HCT116 (cell line): ENCODE measurements around the gene CYB5RL. TPM values are rescaled to one million over a fixed set of nuclear protein-coding genes. Genes with fewer than 3 reads are reported as not detected.
"Not testable (repeated sequence)": the region's sequence is repeated elsewhere in the genome, so short reads cannot be mapped to it uniquely, and the experiment has no call there.

Experiments used
- ATAC-seq: fragments of 200-7000 bp; cut with Tn5 transposase; 2 replicates; pipeline ENCODE4 v1.9.1; 2020; ENCODE audit warnings: mild to moderate bottlenecking, moderate library complexity
- BruUV-seq: library from RNA; stranded (reverse); fragments of 400-500 nt; replicated peaks from 2 replicates; lab custom pipeline; 2021; lab: Mats Ljungman, UMichigan
- CTCF ChIA-PET: fragments of 300-600 bp; sonication (Branson Sonifier 250); formaldehyde crosslinking; loops from one replicate; lab custom pipeline; 2021; ENCODE audit warnings: antibody characterized with exemption; lab: Charles Lee
- POLR2A ChIA-PET: fragments of 300-600, 350-600 bp; sonication (Branson Sonifier 250); formaldehyde crosslinking; loops from one replicate; lab custom pipeline; 2021; ENCODE audit warnings: antibody characterized with exemption; lab: Charles Lee
- RAD21 ChIA-PET, 2 experiments: fragments of 300-600 bp; sonication (Branson Sonifier 250); formaldehyde crosslinking; loops; one replicate each; lab custom pipeline; 2023; ENCODE audit warnings: low total read pairs in 2 of 2; ENCODE audit not compliant: uncharacterized antibody in 2 of 2, unreplicated experiment in 2 of 2, low non-redundant PET in 1 of 2; lab: Charles Lee
- DNase-seq: peaks from one replicate; pipeline ENCODE4 v3.0.0-alpha.2; 2010; ENCODE audit warnings: low read depth, low spot score
- H2AFZ ChIP-seq: fragments of 200-600 bp; shearing (Covaris generic), sonication (generic); 2 replicates; pipeline ENCODE4 v1.6.1; 2017; ENCODE audit warnings: low read depth, mixed run types, mixed read lengths, antibody characterized with exemption, low read length; ENCODE audit not compliant: poor library complexity, severe bottlenecking
- H3K27ac ChIP-seq: 2 replicates; pipeline ENCODE4 v1.5.1; 2012; ENCODE audit warnings: low read depth, low read length
- H3K27me3 ChIP-seq: fragments of 200-600 bp; sonication (generic); 2 replicates; pipeline ENCODE4 v1.6.1; 2016; ENCODE audit warnings: mixed run types, low read length, mixed read lengths; ENCODE audit not compliant: insufficient read depth
- H3K36me3 ChIP-seq, 2 experiments: fragments of 200-500 bp in 1 of 2; fragments of 200-600 bp in 1 of 2; sonication (Bioruptor generic) in 1 of 2; sonication (generic) in 1 of 2; 2 replicates each; pipeline versions ENCODE4 v1.5.1 to v1.6.1; 2014 to 2016; ENCODE audit warnings: low read length in 2 of 2, inconsistent platforms in 1 of 2, mixed read lengths in 1 of 2, mixed run types in 1 of 2; ENCODE audit not compliant: insufficient read depth in 2 of 2, control insufficient read depth in 1 of 2
- H3K4me1 ChIP-seq, 2 experiments: fragments of 200-600 bp in 1 of 2; sonication (generic) in 1 of 2; 2 replicates each; pipeline versions ENCODE4 v1.5.1 to v1.6.1; 2012 to 2017; ENCODE audit warnings: low read length in 2 of 2, inconsistent platforms in 1 of 2, mild to moderate bottlenecking in 1 of 2, mixed read lengths in 1 of 2, mixed run types in 1 of 2, moderate library complexity in 1 of 2; ENCODE audit not compliant: insufficient read depth in 2 of 2, control insufficient read depth in 1 of 2
- H3K4me2 ChIP-seq: fragments of 200-600 bp; sonication (generic); 2 replicates; pipeline ENCODE4 v1.6.1; 2017; ENCODE audit warnings: mixed run types, low read length, mixed read lengths
- H3K4me3 ChIP-seq, 2 experiments: fragments of 200-600 bp in 1 of 2; sonication (generic) in 1 of 2; replicated peaks in 1 of 2; 2 replicates each; pipeline ENCODE4 v1.5.1; 2011 to 2016; ENCODE audit warnings: low read length in 2 of 2, control low read depth in 1 of 2, low read depth in 1 of 2, mild to moderate bottlenecking in 1 of 2, mixed read lengths in 1 of 2, mixed run types in 1 of 2
- H3K79me2 ChIP-seq: fragments of 200-600 bp; sonication (generic); 2 replicates; pipeline ENCODE4 v1.6.1; 2017; ENCODE audit warnings: mild to moderate bottlenecking, mixed run types, low read length, moderate library complexity, mixed read lengths; ENCODE audit not compliant: insufficient read depth
- H3K9ac ChIP-seq: fragments of 200-600 bp; sonication (generic); 2 replicates; pipeline ENCODE4 v1.6.1; 2016; ENCODE audit warnings: low read length, mixed read lengths
- H3K9me2 ChIP-seq: fragments of 200-600 bp; sonication (generic), shearing (Covaris generic); 2 replicates; pipeline ENCODE4 v1.6.1; 2017; ENCODE audit warnings: mixed run types, mild to moderate bottlenecking, moderate library complexity; ENCODE audit not compliant: insufficient read depth
- H3K9me3 ChIP-seq, 2 experiments: fragments of 200-500 bp in 1 of 2; fragments of 200-600 bp in 1 of 2; sonication (Bioruptor generic) in 1 of 2; sonication (generic) in 1 of 2; 2 replicates each; pipeline ENCODE4 v1.6.1; 2014 to 2017; ENCODE audit warnings: low read length in 2 of 2, mixed read lengths in 2 of 2, inconsistent platforms in 1 of 2, low read depth in 1 of 2, mild to moderate bottlenecking in 1 of 2, mixed run types in 1 of 2, moderate library complexity in 1 of 2; ENCODE audit not compliant: control insufficient read depth in 1 of 2, insufficient read depth in 1 of 2
- H4K20me1 ChIP-seq: fragments of 200-600 bp; sonication (generic), shearing (Covaris generic); 2 replicates; pipeline ENCODE4 v1.6.1; 2017; ENCODE audit warnings: mixed run types, mild to moderate bottlenecking, moderate library complexity; ENCODE audit not compliant: insufficient read depth
- CEBPB ChIP-seq: IDR thresholded peaks from 2 replicates; pipeline ENCODE4 v1.6.1; 2012; ENCODE audit warnings: low read depth
- EGR1 ChIP-seq: IDR thresholded peaks from 2 replicates; pipeline ENCODE4 v1.6.1; 2012; ENCODE audit warnings: low read depth
- POLR2A ChIP-seq: IDR thresholded peaks from 2 replicates; pipeline ENCODE4 v1.7.0; 2011; ENCODE audit warnings: borderline replicate concordance; ENCODE audit not compliant: insufficient read depth, insufficient read length; ENCODE audit errors: extremely low read depth
- TCF7L2 ChIP-seq: IDR thresholded peaks from 2 replicates; pipeline ENCODE4 v1.7.0; 2011; ENCODE audit warnings: borderline replicate concordance, inconsistent platforms; ENCODE audit not compliant: insufficient read depth, insufficient read length; ENCODE audit errors: extremely low read depth
- intact Hi-C: fragments of 100-400 bp; cut with micrococcal nuclease; formaldehyde crosslinking; loops from 2 replicates; pipeline ENCODE4 v1.10.0; 2022
- total RNA-seq: library from RNA; stranded (reverse); gene quantifications from one replicate; pipeline ENCODE4 v1.2.1, GENCODE V29; 2021; ENCODE audit not compliant: unreplicated experiment

CYB5RL gene
- total RNA-seq, 1 experiment from 2014 or later, result 11.7 TPM

- H3K4me1 ChIP-seq, H3K27me3 ChIP-seq, H3K4me2 ChIP-seq, H3K9me2 ChIP-seq, H3K27ac ChIP-seq, BruUV-seq, H3K9ac ChIP-seq, H3K4me3 ChIP-seq, DNase-seq, CTCF ChIA-PET, ATAC-seq, RAD21 ChIA-PET, H4K20me1 ChIP-seq, H3K9me3 ChIP-seq, H2AFZ ChIP-seq: not testable (repeated sequence)
- POLR2A ChIA-PET, result interaction anchor here (0.6 kb wide), 1 partner anchor 22 kb away, joined by 3 read pairs; no protein-coding TSS in a partner anchor
- intact Hi-C loops, result loop anchor here (10.0 kb wide), 1 partner anchor 197 kb away; the partner anchor contains the start of gene SSBP3
- Histone ChIP-seq H3K79me2 (peaks cover 32% of the 10 kb centered on the region), H3K36me3 (peaks cover 53 to 67% of the 10 kb centered on the region in 2 experiments)
Observed at GRCh38 chr1:54207896-54208295, 8.1 kb upstream of the CYB5RL start.

- no peaks in the 10 kb centered on the region for H3K4me1 ChIP-seq
- peaks cover 39% of the 10 kb centered on the region for H3K79me2 ChIP-seq
- no peaks in the 10 kb centered on the region for H3K27me3 ChIP-seq
- H3K4me3 ChIP-seq, result no peak overlapping the region
- no peak overlapping the region for H3K27ac ChIP-seq
- POLR2A ChIA-PET, result no interaction called here
- RAD21 ChIA-PET, result no interaction called here
- intact Hi-C loops, result loop anchor here (10.0 kb wide), 1 partner anchor 198 kb away; the partner anchor contains the start of gene SSBP3
- peaks cover 50 to 64% of the 10 kb centered on the region in 2 experiments for H3K36me3 ChIP-seq
- no peaks in the 10 kb centered on the region for H3K9me2 ChIP-seq
- no peak for TF ChIP-seq POLR2A
- no peak for TF ChIP-seq TCF7L2
- no peak for TF ChIP-seq EGR1
- no peak for TF ChIP-seq CEBPB
- CTCF ChIA-PET, result no interaction called here
- H3K9ac ChIP-seq, result no peak overlapping the region
- ATAC-seq (no peak), DNase-seq (no peak)
- no peaks in the 10 kb centered on the region for H4K20me1 ChIP-seq
- BruUV-seq, result no TSS peak
- H3K9me3 ChIP-seq, result no peaks in the 10 kb centered on the region
- no peak overlapping the region for H2AFZ ChIP-seq
- H3K4me2 ChIP-seq, result no peak overlapping the region
Observed at GRCh38 chr1:54207287-54207686, 7.5 kb upstream of the CYB5RL start.
